Mesothelial cell of epicardium (in vitro differentiated cells): ENCODE results near the gene CHST7. TPM values are rescaled to one million over a fixed set of nuclear protein-coding genes. Genes with fewer than 3 reads are reported as not detected.

ENCODE experiments used
- DNase-seq, 2 experiments: peaks; one replicate each; pipeline ENCODE4 v3.0.0; 2021; ENCODE audit warnings: low spot score in 2 of 2; ENCODE audit not compliant: unreplicated experiment in 2 of 2
- H3K27ac Mint-ChIP-seq: 2 replicates; pipeline ENCODE4 v1.8.0; 2021; ENCODE audit warnings: mixed read lengths
- H3K27me3 Mint-ChIP-seq: 2 replicates; pipeline ENCODE4 v1.8.0; 2021; ENCODE audit warnings: low read depth, mixed read lengths
- H3K36me3 Mint-ChIP-seq: 2 replicates; pipeline ENCODE4 v1.8.0; 2021; ENCODE audit warnings: mixed read lengths
- H3K4me1 Mint-ChIP-seq: 2 replicates; pipeline ENCODE4 v1.8.0; 2021; ENCODE audit warnings: mixed read lengths
- H3K4me3 Mint-ChIP-seq: 2 replicates; pipeline ENCODE4 v1.8.0; 2021; ENCODE audit warnings: mild to moderate bottlenecking, moderate library complexity, mixed read lengths
- H3K9me3 Mint-ChIP-seq: 2 replicates; pipeline ENCODE4 v1.8.0; 2021; ENCODE audit warnings: mixed read lengths
- CTCF ChIP-seq: fragments of 200-600 bp; sonication (generic); IDR thresholded peaks from one replicate; pipeline ENCODE4 v1.5.0; 2021; ENCODE audit warnings: antibody characterized with exemption; ENCODE audit not compliant: unreplicated experiment
- total RNA-seq: library from RNA; stranded (reverse); gene quantifications from 3 replicates; pipeline ENCODE4 v1.2.1, GENCODE V29; 2021

CHST7 gene
- total RNA-seq, 1 donor from 2014 or later: 0.40 TPM

DNA sequence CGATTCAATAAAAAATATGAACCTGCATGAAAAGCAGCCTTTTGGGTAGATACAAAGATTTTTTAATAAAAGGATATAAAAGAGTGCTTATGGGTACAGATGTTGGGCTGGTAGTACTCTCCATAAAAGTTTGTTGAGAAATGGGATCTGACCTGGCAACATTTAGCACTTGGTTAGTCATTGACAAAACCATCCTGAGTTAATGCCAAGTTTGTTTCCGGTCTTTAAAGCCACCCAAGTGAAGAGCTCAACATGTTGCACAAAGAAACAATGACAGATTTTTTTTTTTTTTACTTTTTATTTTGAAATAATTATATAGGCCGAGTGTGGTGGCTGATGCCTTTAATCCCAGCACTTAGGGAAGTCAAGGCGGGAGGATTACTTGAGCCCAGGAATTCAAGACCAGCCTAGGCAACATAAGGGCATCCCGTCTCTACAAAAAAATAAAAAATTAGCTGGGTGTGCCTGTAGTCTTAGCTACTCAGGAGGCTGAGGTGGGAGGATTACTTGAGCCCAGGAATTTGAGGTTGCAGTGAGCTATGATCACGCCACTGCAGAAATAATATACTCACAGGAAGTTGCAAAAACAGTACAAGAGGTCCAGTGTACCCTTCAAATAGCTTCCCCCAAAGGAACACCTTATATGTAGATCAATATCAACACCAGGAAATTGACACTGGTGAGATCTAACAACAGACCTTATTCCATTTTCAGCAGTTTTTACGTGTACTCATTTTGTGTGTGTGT is 16.6 kb downstream of the CHST7 start:
- TF ChIP-seq CTCF: no peak
- Mint-ChIP-seq H3K9me3 (peaks cover 25% of the 10 kb centered on the region), H3K27me3 (no peaks in the 10 kb centered on the region), H3K4me1 (peaks cover 12% of the 10 kb centered on the region), H3K4me3 (no peak overlapping the region), H3K27ac (no peak overlapping the region), H3K36me3 (no peaks in the 10 kb centered on the region)
- DNase-seq: no peak

DNA sequence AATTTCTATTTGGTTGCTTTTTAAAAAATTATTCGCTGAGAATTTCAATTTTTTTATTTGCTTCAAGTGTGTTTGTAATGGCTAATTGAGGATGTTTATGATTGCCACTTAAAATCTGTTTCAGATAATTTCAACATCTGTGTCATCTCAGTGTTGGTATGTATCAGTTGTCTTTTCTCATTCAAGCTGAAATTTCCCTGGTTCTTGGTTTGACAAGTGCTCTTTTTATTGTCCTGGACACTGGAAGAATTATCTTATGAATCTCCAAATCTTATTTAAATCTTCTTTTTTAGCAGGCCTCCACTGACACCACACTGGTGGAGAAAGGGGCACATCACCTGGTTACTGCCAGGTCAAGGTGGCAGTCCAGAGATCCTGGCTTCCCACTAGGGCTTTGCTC is 21.5 kb downstream of the CHST7 start:
- Mint-ChIP-seq H3K27ac (no peak overlapping the region), H3K4me3 (no peak overlapping the region), H3K36me3 (no peaks in the 10 kb centered on the region), H3K4me1 (no peaks in the 10 kb centered on the region), H3K9me3 (peaks cover 28% of the 10 kb centered on the region), H3K27me3 (no peaks in the 10 kb centered on the region)
- DNase-seq: no peak
- no peak for TF ChIP-seq CTCF

- H3K27ac Mint-ChIP-seq: no peak overlapping the region
- no peaks in the 10 kb centered on the region for H3K36me3 Mint-ChIP-seq
- no peaks in the 10 kb centered on the region for H3K27me3 Mint-ChIP-seq
- no peak overlapping the region for H3K4me3 Mint-ChIP-seq
- no peak for TF ChIP-seq CTCF
- DNase-seq: no peak
- peaks cover 36% of the 10 kb centered on the region for H3K9me3 Mint-ChIP-seq
- H3K4me1 Mint-ChIP-seq: no peaks in the 10 kb centered on the region
These were observed 23.6 kb downstream of the CHST7 start for GRCh38 chrX:46597208-46597607.

- Mint-ChIP-seq H3K4me1 (no peaks in the 10 kb centered on the region), H3K4me3 (no peak overlapping the region), H3K9me3 (peaks cover 35% of the 10 kb centered on the region), H3K27ac (no peak overlapping the region), H3K27me3 (no peaks in the 10 kb centered on the region), H3K36me3 (no peaks in the 10 kb centered on the region)
- no peak for TF ChIP-seq CTCF
- no peak for DNase-seq
These were observed 24.2 kb downstream of the CHST7 start for GRCh38 chrX:46597771-46598170.

- Mint-ChIP-seq H3K9me3 (peaks cover 33% of the 10 kb centered on the region), H3K27ac (no peak overlapping the region), H3K4me1 (no peaks in the 10 kb centered on the region), H3K36me3 (peaks cover under 1% of the 10 kb centered on the region), H3K27me3 (no peaks in the 10 kb centered on the region), H3K4me3 (no peak overlapping the region)
- DNase-seq: no peak
- no peak for TF ChIP-seq CTCF
These were observed 25.5 kb downstream of the CHST7 start for GRCh38 chrX:46599051-46599560.
